Measurements from ENCODE around the gene SNUPN.

DNA sequence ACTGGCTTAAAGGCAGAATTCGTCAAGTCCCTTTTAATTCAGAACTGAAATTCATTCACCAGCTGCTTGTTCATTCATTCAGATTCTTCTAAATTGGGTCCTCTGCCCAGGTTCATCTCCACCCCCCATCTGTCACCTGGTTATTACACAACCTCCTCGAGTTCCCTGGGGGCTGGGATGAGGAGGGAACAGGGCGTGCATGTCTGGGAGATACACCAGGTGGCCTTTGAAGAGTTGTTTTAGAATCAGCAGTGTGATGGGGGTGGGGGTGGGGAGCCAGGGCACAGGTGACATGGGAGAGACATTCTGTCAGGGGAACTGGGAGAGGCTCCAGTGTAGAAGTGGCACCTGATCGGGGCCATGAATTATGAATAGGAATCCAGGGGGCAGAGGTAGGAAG lies 30.4 kb upstream of the SNUPN start:
- TF ChIP-seq CTCF (conservative IDR thresholded peaks at IDR 0.05 in 1 of 2, IDR thresholded peaks at IDR 0.05 in 1 of 2; ENCODE audit: extremely low read depth in 1 of 2, insufficient read depth in 1 of 2, low read depth in 1 of 2, low read length in 2 of 2): no peak
- TF ChIP-seq EZH2 (IDR thresholded peaks at IDR 0.05; ENCODE audit: borderline replicate concordance, low read length): no peak
